ENCODE results near the gene TMEM200A. TPM values are rescaled to one million over a fixed set of nuclear protein-coding genes. Genes with fewer than 3 reads are reported as not detected.

The TMEM200A gene
- total RNA-seq, 2 donors from 2014 or later: 0.87 to 5.1 TPM

DNA sequence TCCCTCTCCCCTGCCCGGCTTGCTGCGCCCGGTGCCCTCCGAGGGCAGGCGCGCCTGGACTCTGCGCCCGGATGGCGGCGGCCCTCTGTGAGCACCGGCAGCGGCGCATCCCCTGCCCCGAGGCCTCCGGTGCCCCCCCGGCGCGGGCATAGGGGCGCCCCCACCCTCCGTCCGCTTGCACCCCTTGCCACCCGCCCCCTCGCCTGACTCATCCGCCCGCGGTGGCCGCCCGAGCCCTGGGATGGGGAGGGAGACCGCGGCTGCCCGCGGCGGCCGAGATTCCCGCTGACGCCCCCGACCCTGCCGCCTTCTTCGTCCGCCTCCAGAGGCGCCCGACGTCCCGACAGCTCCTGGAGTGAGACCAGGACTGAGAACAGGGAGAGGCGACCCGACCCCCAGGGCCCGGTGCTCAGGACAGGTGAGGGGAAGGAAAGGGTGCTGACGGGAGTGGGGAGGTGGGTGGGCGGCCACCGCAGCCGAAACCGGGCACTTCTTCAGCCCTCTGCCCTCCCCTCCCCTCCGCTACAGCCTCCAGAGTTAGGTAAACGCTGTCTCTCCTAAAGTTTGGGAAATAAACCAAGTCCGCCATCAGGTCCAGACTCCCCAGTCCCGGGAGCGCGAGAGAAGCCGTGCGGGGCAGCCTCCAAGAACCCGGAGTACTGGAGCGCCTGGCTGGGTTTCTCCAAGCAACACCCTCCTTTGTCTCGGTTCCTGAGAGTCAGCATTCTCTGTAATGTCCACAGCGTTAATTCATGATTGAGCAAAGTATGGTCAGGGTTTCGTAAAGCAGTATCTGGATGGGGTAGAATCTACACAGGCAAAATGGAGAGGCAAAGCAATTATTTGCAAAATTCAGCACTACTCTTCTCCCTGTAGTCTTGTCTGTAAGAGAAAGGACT lies 539 bp downstream of the TMEM200A start:
- TF ChIP-seq POLR2A (IDR thresholded peaks at IDR 0.05) (no peak), POLR2AphosphoS5 (IDR thresholded peaks at IDR 0.05) (no peak)
- TF ChIP-seq, protein P1, sequence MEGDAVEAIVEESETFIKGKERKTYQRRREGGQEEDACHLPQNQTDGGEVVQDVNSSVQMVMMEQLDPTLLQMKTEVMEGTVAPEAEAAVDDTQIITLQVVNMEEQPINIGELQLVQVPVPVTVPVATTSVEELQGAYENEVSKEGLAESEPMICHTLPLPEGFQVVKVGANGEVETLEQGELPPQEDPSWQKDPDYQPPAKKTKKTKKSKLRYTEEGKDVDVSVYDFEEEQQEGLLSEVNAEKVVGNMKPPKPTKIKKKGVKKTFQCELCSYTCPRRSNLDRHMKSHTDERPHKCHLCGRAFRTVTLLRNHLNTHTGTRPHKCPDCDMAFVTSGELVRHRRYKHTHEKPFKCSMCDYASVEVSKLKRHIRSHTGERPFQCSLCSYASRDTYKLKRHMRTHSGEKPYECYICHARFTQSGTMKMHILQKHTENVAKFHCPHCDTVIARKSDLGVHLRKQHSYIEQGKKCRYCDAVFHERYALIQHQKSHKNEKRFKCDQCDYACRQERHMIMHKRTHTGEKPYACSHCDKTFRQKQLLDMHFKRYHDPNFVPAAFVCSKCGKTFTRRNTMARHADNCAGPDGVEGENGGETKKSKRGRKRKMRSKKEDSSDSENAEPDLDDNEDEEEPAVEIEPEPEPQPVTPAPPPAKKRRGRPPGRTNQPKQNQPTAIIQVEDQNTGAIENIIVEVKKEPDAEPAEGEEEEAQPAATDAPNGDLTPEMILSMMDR (IDR thresholded peaks at IDR 0.05): no peak
- no peak for DNase-seq (ENCODE audit: low spot score)
- Histone ChIP-seq H3K9me3 (no peaks in the 10 kb centered on the region), H3K27me3 (replicated peaks; ENCODE audit: insufficient read depth) (peaks cover 8% of the 10 kb centered on the region), H3K4me3 (peak overlapping the region; percentile 26 to 35), H3K4me1 (replicated peaks) (no peaks in the 10 kb centered on the region), H3K27ac (peak overlapping the region in 1 of 2 donors; percentile 41), H3K36me3 (no peaks in the 10 kb centered on the region)
- intact Hi-C loops (cut with DNase I): no loop called here
- 2% methylated on average over 36 of the region's 65 CpGs for WGBS

DNA sequence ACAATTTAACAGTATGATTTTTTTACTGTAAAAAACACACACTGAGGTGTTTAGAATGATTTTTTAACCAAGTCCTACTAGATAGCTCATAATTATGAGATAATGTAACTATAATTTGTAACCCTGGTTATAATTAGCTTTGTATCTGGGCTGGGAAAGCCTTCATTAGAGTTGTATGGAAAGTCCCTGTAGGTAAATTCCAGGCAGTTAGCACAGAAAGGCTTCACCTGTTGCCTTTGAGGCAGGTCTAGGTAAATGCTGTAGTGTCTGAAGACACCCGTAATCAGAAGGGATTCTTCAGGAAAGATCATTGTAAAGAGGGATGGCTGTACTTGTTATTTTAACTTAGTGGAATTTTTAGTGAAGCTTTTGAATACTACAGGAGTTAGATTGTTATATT lies 1.9 kb downstream of the TMEM200A start:
- Histone ChIP-seq H3K36me3 (no peaks in the 10 kb centered on the region), H3K4me3 (no peak overlapping the region), H3K9me3 (no peaks in the 10 kb centered on the region), H3K4me1 (replicated peaks) (no peaks in the 10 kb centered on the region), H3K27ac (no peak overlapping the region), H3K27me3 (replicated peaks; ENCODE audit: insufficient read depth) (peaks cover 8% of the 10 kb centered on the region)
- TF ChIP-seq POLR2A (IDR thresholded peaks at IDR 0.05) (no peak), POLR2AphosphoS5 (IDR thresholded peaks at IDR 0.05) (no peak)
- TF ChIP-seq, protein P1 (IDR thresholded peaks at IDR 0.05): no peak
- intact Hi-C loops (cut with DNase I): no loop called here
- 73% methylated on average over 1 of the region's 1 CpG for WGBS
- DNase-seq (ENCODE audit: low spot score): no peak

DNA sequence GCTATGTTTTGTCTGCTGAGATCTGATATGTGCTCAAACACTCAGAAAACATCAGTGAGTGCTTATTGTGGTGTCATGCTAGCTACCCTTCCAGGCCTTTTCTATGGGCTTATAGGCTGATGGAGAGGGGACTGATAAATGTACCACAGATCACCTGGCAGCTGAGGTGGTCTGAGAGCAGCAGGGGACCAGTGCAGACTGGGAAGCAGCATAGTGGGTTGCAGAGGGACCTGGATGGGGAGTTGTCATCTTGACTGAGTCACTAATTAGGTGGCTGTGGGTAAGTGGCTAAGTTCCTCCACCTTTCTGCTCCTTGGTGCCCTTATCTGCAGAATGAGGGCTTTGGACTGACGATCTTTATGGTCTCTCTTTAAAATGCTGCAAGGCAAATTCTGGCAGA lies 2.8 kb downstream of the TMEM200A start:
- WGBS: 60% methylated on average over 1 of the region's 1 CpG
- intact Hi-C loops (cut with DNase I): no loop called here
- no peaks in the 10 kb centered on the region for H3K36me3 ChIP-seq
- no peaks in the 10 kb centered on the region for H3K9me3 ChIP-seq
- no peak overlapping the region for H3K27ac ChIP-seq
- TF ChIP-seq POLR2AphosphoS5 (IDR thresholded peaks at IDR 0.05) (no peak), POLR2A (IDR thresholded peaks at IDR 0.05) (no peak)
- TF ChIP-seq, protein P1 (IDR thresholded peaks at IDR 0.05): no peak
- H3K4me1 ChIP-seq (replicated peaks): no peaks in the 10 kb centered on the region
- no peak overlapping the region for H3K4me3 ChIP-seq
- no peak for DNase-seq (ENCODE audit: low spot score)
- peaks cover 8% of the 10 kb centered on the region for H3K27me3 ChIP-seq (replicated peaks; ENCODE audit: insufficient read depth)

DNA sequence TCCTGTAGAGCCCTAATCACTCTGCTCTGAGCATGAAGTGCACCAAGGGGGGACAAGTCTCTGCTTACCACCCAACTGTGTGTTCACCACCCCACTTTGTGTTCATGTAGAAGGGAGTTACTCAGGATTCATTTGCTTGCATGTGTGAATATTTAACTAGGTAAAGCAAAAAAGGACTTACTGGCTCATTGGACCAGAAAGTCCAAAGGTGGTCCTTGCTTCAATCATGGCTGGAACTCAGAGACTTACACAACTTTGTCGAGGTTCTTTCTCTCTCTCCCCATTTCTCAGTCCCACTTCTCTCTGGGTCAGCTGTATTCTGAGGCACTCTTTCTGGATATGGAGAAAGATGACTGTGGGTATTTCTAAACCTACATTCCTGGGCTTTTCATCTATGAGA lies 4.0 kb downstream of the TMEM200A start:
- TF ChIP-seq POLR2AphosphoS5 (IDR thresholded peaks at IDR 0.05) (no peak), POLR2A (IDR thresholded peaks at IDR 0.05) (no peak)
- TF ChIP-seq, protein P1 (IDR thresholded peaks at IDR 0.05): no peak
- no peak for DNase-seq (ENCODE audit: low spot score)
- Histone ChIP-seq H3K27me3 (replicated peaks; ENCODE audit: insufficient read depth) (peaks cover 8% of the 10 kb centered on the region), H3K4me3 (no peak overlapping the region), H3K4me1 (replicated peaks) (no peaks in the 10 kb centered on the region), H3K36me3 (no peaks in the 10 kb centered on the region), H3K27ac (no peak overlapping the region), H3K9me3 (no peaks in the 10 kb centered on the region)
- 100% methylated on average over 1 of the region's 1 CpG for WGBS
- intact Hi-C loops (cut with DNase I): no loop called here

Measured in prostate gland (tissue), 2 donors.